ENCODE measurements around the gene MAST3.
"Not testable (repeated sequence)": the region's sequence is repeated elsewhere in the genome, so short reads cannot be mapped to it uniquely, and the experiment has no call there.

The MAST3 gene

GRCh38 chr19:18093439-18094161 lies 4.0 kb upstream of the MAST3 start:
- no peaks in the 10 kb centered on the region for H3K9me3 Mint-ChIP-seq
- ATAC-seq (replicated peaks) (no peak), DNase-seq (no peak)
- no peak overlapping the region for H3K27ac Mint-ChIP-seq
- no peak overlapping the region for H3K4me3 Mint-ChIP-seq
- peaks cover 26% of the 10 kb centered on the region for H3K36me3 Mint-ChIP-seq (ENCODE audit: insufficient read depth)
- no peaks in the 10 kb centered on the region for H3K27me3 Mint-ChIP-seq
- peaks cover 37 to 46% of the 10 kb centered on the region in 2 donors for H3K4me1 Mint-ChIP-seq (ENCODE audit: low read depth in 2 of 2)

GRCh38 chr19:18096258-18096657 lies 1.3 kb upstream of the MAST3 start:
- no peak for DNase-seq

DNA sequence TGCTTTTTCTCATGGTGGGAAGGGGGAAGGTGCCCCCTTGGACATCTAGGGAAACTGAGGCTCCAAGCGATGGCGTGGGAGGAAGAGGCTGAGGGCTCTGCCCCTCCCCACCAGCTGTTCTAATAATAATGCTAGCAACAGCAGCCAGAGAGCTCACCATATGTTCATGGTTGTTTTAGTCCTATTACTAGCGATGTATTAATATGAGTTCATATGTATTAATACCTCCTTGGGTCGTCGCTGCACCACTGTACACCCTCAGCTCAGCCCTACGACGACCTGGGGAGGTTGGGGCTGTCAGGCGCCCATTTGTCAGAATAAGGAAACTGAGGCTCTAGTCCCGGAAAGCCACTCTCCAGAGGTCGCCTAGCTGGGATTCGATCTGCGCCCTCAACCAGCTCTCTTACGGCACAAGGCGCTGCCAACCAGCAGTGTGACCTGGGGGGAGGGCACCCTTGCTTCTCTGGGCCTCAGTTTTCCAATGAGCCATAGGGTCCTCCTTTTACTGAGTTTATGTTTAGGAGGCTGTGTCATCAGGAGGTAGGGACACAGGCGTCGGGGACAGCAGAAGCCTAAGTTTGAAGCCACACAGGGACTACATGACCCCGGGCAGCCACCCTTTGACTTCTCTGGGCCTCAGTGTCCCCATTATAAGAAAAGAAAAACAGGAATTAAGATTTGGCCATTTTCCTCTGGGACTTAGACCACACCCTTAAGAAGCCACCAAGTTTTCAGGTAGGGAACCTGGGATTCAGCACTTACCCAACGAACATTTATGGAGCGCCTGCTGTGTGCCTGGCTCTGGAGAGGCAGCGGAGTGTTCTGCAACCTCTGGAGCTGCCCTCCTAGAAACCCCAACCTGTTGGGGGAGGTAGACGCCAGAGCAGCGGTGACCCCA lies 664 bp downstream of the MAST3 start:
- peak overlapping the region in 1 of 2 donors; percentile 84 for H3K27ac Mint-ChIP-seq
- peak overlapping the region; percentile 75 to 89 for H3K4me3 Mint-ChIP-seq
- ATAC-seq (replicated peaks) (peak; percentile 17), DNase-seq (no peak)
- peaks cover 22 to 27% of the 10 kb centered on the region in 2 donors for H3K4me1 Mint-ChIP-seq (ENCODE audit: low read depth in 2 of 2)
- peaks cover 11% of the 10 kb centered on the region for H3K36me3 Mint-ChIP-seq (ENCODE audit: insufficient read depth)
- no peaks in the 10 kb centered on the region for H3K27me3 Mint-ChIP-seq
- H3K9me3 Mint-ChIP-seq = no peaks in the 10 kb centered on the region

More at GRCh38 chr19:18096258-18096657, 1.3 kb upstream of the MAST3 start:
- peaks cover 24 to 32% of the 10 kb centered on the region in 2 donors for H3K4me1 Mint-ChIP-seq (ENCODE audit: low read depth in 2 of 2)
- H3K27me3 Mint-ChIP-seq = no peaks in the 10 kb centered on the region
- no peak for ATAC-seq (replicated peaks)
- no peaks in the 10 kb centered on the region for H3K9me3 Mint-ChIP-seq
- peaks cover 4% of the 10 kb centered on the region for H3K36me3 Mint-ChIP-seq (ENCODE audit: insufficient read depth)
- H3K27ac Mint-ChIP-seq = no peak overlapping the region
- H3K4me3 Mint-ChIP-seq = peak overlapping the region in 1 of 2 donors; percentile 55

GRCh38 chr19:18098891-18099622 lies 1.5 kb downstream of the MAST3 start:
- no peaks in the 10 kb centered on the region for H3K9me3 Mint-ChIP-seq
- peak; percentile 43 for ATAC-seq (replicated peaks)
- H3K4me1 Mint-ChIP-seq (ENCODE audit: low read depth in 2 of 2) = peaks cover 25 to 31% of the 10 kb centered on the region in 2 donors
- no peaks in the 10 kb centered on the region for H3K27me3 Mint-ChIP-seq
- H3K27ac Mint-ChIP-seq = peak overlapping the region; percentile 23 to 84
- DNase-seq = peak; percentile 23 to 52 (median 49)
- peaks cover 11% of the 10 kb centered on the region for H3K36me3 Mint-ChIP-seq (ENCODE audit: insufficient read depth)
- H3K4me3 Mint-ChIP-seq = peak overlapping the region; percentile 75 to 89

- DNase-seq = no peak
- no peak for ATAC-seq (replicated peaks)
- peaks cover 28 to 34% of the 10 kb centered on the region in 2 donors for H3K4me1 Mint-ChIP-seq (ENCODE audit: low read depth in 2 of 2)
- H3K27ac Mint-ChIP-seq = peak overlapping the region; percentile 23 to 84
- peak overlapping the region; percentile 75 to 89 for H3K4me3 Mint-ChIP-seq
- peaks cover 11% of the 10 kb centered on the region for H3K36me3 Mint-ChIP-seq (ENCODE audit: insufficient read depth)
- H3K9me3 Mint-ChIP-seq = no peaks in the 10 kb centered on the region
- no peaks in the 10 kb centered on the region for H3K27me3 Mint-ChIP-seq
These were observed 2.0 kb downstream of the MAST3 start for GRCh38 chr19:18099623-18099995.

DNA sequence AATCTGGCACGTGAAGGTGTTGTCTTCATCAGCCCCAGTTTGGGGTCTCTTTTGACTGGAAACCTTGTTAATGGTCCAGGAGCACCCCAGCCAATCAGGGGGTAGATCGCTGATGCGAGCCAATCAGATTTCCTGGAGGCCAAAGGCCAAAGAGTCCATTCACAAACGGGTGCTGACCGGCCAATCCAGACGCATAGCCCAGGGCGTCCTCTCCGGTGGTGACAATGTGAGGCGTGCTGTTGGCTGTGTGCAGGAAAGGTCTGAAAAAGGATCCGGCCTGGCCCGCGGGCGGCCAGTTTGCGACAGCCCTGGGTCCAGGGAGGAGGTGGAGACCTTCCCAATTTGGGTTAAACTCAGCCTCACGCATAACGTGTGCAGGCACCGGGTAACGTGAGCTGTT lies 3.1 kb downstream of the MAST3 start:
- Mint-ChIP-seq H3K9me3 (no peaks in the 10 kb centered on the region), H3K27ac (no peak overlapping the region), H3K36me3 (ENCODE audit: insufficient read depth) (peaks cover 11% of the 10 kb centered on the region), H3K27me3 (no peaks in the 10 kb centered on the region), H3K4me1 (ENCODE audit: low read depth in 2 of 2) (peaks cover 29 to 33% of the 10 kb centered on the region in 2 donors), H3K4me3 (no peak overlapping the region)
- DNase-seq = no peak
- ATAC-seq (replicated peaks) = no peak

DNA sequence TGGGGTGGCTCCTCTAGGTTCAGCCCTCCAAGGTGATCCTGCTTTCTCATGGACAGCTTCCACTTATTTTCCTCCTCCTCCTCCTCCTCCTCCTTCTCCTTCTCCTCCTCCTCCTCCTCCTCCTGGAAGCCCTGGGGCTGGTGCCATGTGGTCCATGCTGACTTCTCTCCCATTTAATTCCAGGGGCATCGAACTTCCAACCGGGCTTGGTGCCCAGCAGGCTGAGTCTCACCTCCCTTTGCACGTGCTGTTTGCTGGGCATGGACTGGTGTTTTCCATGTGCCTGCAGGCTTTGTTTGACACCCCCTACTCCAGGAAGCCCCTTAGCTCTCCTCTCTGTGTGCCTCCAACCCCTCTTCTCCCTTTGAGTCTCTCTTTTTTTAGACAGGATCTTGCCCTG lies 3.7 kb downstream of the MAST3 start:
- H3K9me3 Mint-ChIP-seq = no peaks in the 10 kb centered on the region
- H3K27me3 Mint-ChIP-seq = no peaks in the 10 kb centered on the region
- H3K36me3 Mint-ChIP-seq (ENCODE audit: insufficient read depth) = peaks cover 11% of the 10 kb centered on the region
- H3K4me3 Mint-ChIP-seq = no peak overlapping the region
- DNase-seq = no peak
- no peak overlapping the region for H3K27ac Mint-ChIP-seq
- ATAC-seq (replicated peaks) = no peak
- H3K4me1 Mint-ChIP-seq (ENCODE audit: low read depth in 2 of 2) = peaks cover 29 to 33% of the 10 kb centered on the region in 2 donors

- Mint-ChIP-seq H3K36me3 (ENCODE audit: insufficient read depth) (peaks cover 11% of the 10 kb centered on the region), H3K4me1 (ENCODE audit: low read depth in 2 of 2) (peaks cover 26 to 27% of the 10 kb centered on the region in 2 donors), H3K4me3 (peak overlapping the region in 1 of 2 donors; percentile 65), H3K27me3 (no peaks in the 10 kb centered on the region), H3K9me3 (no peaks in the 10 kb centered on the region), H3K27ac (peak overlapping the region; percentile 70 to 73)
- DNase-seq (no peak), ATAC-seq (replicated peaks) (no peak)
These were observed 5.5 kb downstream of the MAST3 start for GRCh38 chr19:18102916-18103542.

DNA sequence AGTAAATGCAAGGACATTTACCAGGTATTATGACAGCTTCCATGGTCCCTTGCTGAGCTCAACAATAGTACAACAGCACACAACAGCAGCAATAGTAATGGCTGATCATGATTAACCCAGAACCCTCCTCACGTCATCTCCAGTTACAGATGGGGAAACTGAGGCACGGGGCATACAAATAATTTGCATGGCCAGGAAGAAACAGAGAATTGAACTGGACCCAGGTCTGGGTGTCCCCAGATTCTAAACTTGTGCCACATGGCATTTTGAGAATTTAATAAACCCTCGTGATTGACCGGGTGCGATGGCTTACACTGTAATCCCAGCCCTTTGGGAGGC lies 7.2 kb downstream of the MAST3 start:
- Mint-ChIP-seq H3K4me3 (peak overlapping the region; percentile 65 to 76), H3K4me1 (ENCODE audit: low read depth in 2 of 2) (peaks cover 16 to 20% of the 10 kb centered on the region in 2 donors), H3K27me3 (no peaks in the 10 kb centered on the region), H3K36me3 (ENCODE audit: insufficient read depth) (peaks cover 8% of the 10 kb centered on the region), H3K27ac (peak overlapping the region in 1 of 2 donors; percentile 70), H3K9me3 (no peaks in the 10 kb centered on the region)
- DNase-seq (no peak), ATAC-seq (replicated peaks) (no peak)

- H3K27ac Mint-ChIP-seq; H3K9me3 Mint-ChIP-seq; ATAC-seq (replicated peaks); DNase-seq; H3K27me3 Mint-ChIP-seq; H3K36me3 Mint-ChIP-seq (ENCODE audit: insufficient read depth): not testable (repeated sequence)
- peaks cover 16 to 18% of the 10 kb centered on the region in 2 donors for H3K4me1 Mint-ChIP-seq (ENCODE audit: low read depth in 2 of 2)
- H3K4me3 Mint-ChIP-seq = peak overlapping the region in 1 of 2 donors; percentile 10
These were observed 7.7 kb downstream of the MAST3 start for GRCh38 chr19:18105259-18105658.

DNA sequence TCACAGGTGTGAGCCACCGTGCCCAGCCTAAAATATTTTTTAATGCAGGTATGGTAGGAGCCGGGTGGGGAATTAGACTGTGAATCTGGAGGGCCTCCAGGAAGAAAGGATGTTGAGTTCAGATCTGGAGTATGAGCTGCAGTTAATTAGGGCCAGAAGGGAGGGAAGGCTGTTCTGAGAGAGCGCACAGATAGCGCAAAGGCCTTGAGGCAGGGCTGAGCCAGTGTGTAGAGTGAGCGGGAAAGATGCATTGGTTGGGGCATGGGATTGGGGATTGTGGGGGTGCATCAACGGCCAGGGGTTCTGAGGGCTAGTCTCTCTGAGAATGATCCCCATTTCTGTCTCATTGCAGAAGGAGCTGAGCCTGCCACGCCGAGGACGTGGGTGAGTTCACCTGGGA lies 9.7 kb downstream of the MAST3 start:
- peaks cover 18% of the 10 kb centered on the region in 2 donors for H3K4me1 Mint-ChIP-seq (ENCODE audit: low read depth in 2 of 2)
- peaks cover 6% of the 10 kb centered on the region for H3K36me3 Mint-ChIP-seq (ENCODE audit: insufficient read depth)
- H3K9me3 Mint-ChIP-seq = no peaks in the 10 kb centered on the region
- ATAC-seq (replicated peaks) (no peak), DNase-seq (no peak)
- no peak overlapping the region for H3K4me3 Mint-ChIP-seq
- no peak overlapping the region for H3K27ac Mint-ChIP-seq
- H3K27me3 Mint-ChIP-seq = no peaks in the 10 kb centered on the region

DNA sequence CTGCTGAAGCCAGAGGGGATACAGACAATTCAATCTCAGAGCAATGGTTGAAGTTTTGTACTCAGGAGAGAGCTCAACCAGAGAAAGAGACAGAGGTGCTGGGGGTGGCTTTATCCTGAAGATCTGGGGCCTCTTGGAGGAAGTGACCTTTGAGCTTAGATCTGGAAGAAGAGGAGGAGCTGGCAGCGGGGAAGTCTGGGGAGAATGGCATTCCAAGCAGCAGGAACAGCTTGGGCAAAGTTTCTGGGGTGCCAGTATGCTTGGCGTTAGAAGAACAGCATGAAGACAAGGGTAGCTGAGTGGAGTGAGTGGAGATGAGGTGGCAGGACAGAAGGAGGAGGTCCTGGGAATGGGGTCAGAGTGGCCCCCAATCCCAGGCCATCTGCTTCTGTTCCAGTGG lies 11.3 kb downstream of the MAST3 start:
- peak overlapping the region; percentile 70 to 82 for H3K27ac Mint-ChIP-seq
- DNase-seq (no peak), ATAC-seq (replicated peaks) (no peak)
- peak overlapping the region; percentile 72 to 79 for H3K4me3 Mint-ChIP-seq
- peaks cover 6% of the 10 kb centered on the region for H3K36me3 Mint-ChIP-seq (ENCODE audit: insufficient read depth)
- H3K4me1 Mint-ChIP-seq (ENCODE audit: low read depth in 2 of 2) = peaks cover 19% of the 10 kb centered on the region in 2 donors
- H3K9me3 Mint-ChIP-seq = no peaks in the 10 kb centered on the region
- H3K27me3 Mint-ChIP-seq = no peaks in the 10 kb centered on the region

- H3K4me3 Mint-ChIP-seq = peak overlapping the region; percentile 72 to 79
- H3K36me3 Mint-ChIP-seq (ENCODE audit: insufficient read depth) = peaks cover 6% of the 10 kb centered on the region
- ATAC-seq (replicated peaks) (peak; percentile 4), DNase-seq (no peak)
- H3K9me3 Mint-ChIP-seq = no peaks in the 10 kb centered on the region
- H3K27ac Mint-ChIP-seq = peak overlapping the region; percentile 70 to 82
- no peaks in the 10 kb centered on the region for H3K27me3 Mint-ChIP-seq
- peaks cover 19% of the 10 kb centered on the region in 2 donors for H3K4me1 Mint-ChIP-seq (ENCODE audit: low read depth in 2 of 2)
These were observed 11.8 kb downstream of the MAST3 start for GRCh38 chr19:18109341-18109732.
